ENCODE data around the gene TRIP13. TPM values are rescaled to one million over a fixed set of nuclear protein-coding genes. Genes with fewer than 3 reads are reported as not detected.

Gene TRIP13
- total and polyA plus RNA-seq, 10 donors, result 1.0 to 5.4 (median 2.4) TPM

DNA sequence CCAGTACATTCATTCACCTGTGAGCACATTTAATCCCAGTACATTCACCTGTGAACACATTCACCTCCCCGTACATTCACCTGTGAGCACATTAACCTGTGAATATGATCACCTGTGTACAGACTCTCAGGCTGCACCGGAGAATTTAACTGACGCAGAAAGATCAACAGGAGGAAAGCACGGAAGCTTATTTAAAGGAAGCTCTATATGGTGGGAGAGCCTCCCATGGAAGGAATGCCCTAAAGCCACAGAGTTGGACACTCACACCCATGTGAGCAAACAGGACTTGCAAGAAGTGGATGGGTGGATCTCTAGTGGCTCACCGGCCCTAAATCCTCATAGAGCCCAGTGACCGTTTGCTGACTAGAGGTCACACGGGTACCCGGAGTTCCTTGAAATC lies 38.2 kb downstream of the TRIP13 start:
- Histone ChIP-seq H3K27me3 (replicated peaks in 1 of 7) (peaks cover 0 to 26% (median 15%) of the 10 kb centered on the region in 7 donors), H3K4me1 (peaks cover 0 to 15% (median 9%) of the 10 kb centered on the region in 6 donors), H3K9me3 (no peaks in the 10 kb centered on the region), H3K4me3 (no peak overlapping the region), H3K36me3 (no peaks in the 10 kb centered on the region), H3K27ac (no peak overlapping the region)
- no peak for TF ChIP-seq POLR2A (IDR thresholded peaks at IDR 0.05)
- no peak for TF ChIP-seq POLR2AphosphoS5 (IDR thresholded peaks at IDR 0.05)
- TF ChIP-seq, protein P1, sequence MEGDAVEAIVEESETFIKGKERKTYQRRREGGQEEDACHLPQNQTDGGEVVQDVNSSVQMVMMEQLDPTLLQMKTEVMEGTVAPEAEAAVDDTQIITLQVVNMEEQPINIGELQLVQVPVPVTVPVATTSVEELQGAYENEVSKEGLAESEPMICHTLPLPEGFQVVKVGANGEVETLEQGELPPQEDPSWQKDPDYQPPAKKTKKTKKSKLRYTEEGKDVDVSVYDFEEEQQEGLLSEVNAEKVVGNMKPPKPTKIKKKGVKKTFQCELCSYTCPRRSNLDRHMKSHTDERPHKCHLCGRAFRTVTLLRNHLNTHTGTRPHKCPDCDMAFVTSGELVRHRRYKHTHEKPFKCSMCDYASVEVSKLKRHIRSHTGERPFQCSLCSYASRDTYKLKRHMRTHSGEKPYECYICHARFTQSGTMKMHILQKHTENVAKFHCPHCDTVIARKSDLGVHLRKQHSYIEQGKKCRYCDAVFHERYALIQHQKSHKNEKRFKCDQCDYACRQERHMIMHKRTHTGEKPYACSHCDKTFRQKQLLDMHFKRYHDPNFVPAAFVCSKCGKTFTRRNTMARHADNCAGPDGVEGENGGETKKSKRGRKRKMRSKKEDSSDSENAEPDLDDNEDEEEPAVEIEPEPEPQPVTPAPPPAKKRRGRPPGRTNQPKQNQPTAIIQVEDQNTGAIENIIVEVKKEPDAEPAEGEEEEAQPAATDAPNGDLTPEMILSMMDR (IDR thresholded peaks at IDR 0.05 in 8 of 11, conservative IDR thresholded peaks at IDR 0.05 in 3 of 11), result no peak
- intact Hi-C loops (cut with DNase I; ENCODE audit: low total_unique reads), result no loop called here
- 84 to 98% (median 88%) methylated on average over 8 of the region's 8 CpGs for WGBS, 5 donors
- no peak for DNase-seq

DNA sequence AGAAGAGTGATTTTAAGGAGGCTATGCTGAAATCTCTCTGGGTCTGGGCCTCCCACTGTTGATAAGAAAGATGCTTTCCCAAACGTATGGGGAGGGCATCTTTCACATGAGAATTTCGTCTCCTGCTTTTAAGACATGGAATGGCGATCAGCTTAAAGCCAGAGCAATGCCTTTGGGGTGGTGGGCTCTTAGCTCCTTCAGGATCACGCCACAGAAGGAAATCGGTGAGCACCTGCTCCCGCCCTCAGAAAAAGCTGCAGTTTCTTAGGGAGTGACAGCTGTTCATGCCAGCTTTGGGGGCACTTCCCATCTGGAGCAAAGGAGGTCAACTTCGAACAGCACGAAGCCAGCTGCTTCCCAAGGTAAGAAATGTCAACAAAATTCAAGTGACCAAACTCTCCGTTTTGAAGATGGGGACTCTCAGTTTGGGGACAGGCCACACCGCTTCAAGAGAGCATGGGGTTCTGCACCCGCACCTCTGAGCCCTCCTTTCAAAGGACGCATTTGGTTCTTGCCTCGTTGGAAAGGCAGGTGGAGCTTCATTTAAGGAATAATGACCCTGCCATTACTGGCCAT lies 39.0 kb downstream of the TRIP13 start:
- H3K27me3 ChIP-seq (replicated peaks in 1 of 7), result peaks cover 0 to 18% (median 7%) of the 10 kb centered on the region in 7 donors
- no peak overlapping the region for H3K4me3 ChIP-seq
- no peak for DNase-seq
- no peak overlapping the region for H3K27ac ChIP-seq
- no peaks in the 10 kb centered on the region for H3K36me3 ChIP-seq
- WGBS, 5 donors, result 83 to 89% (median 85%) methylated on average over 13 of the region's 13 CpGs
- intact Hi-C loops (cut with DNase I; ENCODE audit: low total_unique reads), result no loop called here
- TF ChIP-seq POLR2AphosphoS5 (IDR thresholded peaks at IDR 0.05), result no peak
- TF ChIP-seq, protein P1 (IDR thresholded peaks at IDR 0.05 in 8 of 11, conservative IDR thresholded peaks at IDR 0.05 in 3 of 11), result no peak
- H3K9me3 ChIP-seq, result no peaks in the 10 kb centered on the region
- peaks cover 0 to 7% (median 5%) of the 10 kb centered on the region in 6 donors for H3K4me1 ChIP-seq

GRCh38 chr5:932151-932627 lies 39.5 kb downstream of the TRIP13 start:
- Histone ChIP-seq H3K36me3 (no peaks in the 10 kb centered on the region), H3K27ac (peak overlapping the region in 3 of 8 donors; percentile 28 to 42 (median 29)), H3K4me1 (peaks cover 0 to 2% (median 0%) of the 10 kb centered on the region in 6 donors), H3K27me3 (replicated peaks in 1 of 7) (peaks cover 0 to 13% (median 2%) of the 10 kb centered on the region in 7 donors), H3K9me3 (no peaks in the 10 kb centered on the region), H3K4me3 (no peak overlapping the region)
- intact Hi-C loops (cut with DNase I; ENCODE audit: low total_unique reads), result no loop called here
- TF ChIP-seq POLR2A (IDR thresholded peaks at IDR 0.05) (no peak), POLR2AphosphoS5 (IDR thresholded peaks at IDR 0.05) (no peak)
- TF ChIP-seq, protein P1 (IDR thresholded peaks at IDR 0.05 in 8 of 11, conservative IDR thresholded peaks at IDR 0.05 in 3 of 11), result no peak
- WGBS, 5 donors, result 83 to 92% (median 88%) methylated on average over 7 to 8 of the region's 8 CpGs
- peak; percentile 67 for DNase-seq

DNA sequence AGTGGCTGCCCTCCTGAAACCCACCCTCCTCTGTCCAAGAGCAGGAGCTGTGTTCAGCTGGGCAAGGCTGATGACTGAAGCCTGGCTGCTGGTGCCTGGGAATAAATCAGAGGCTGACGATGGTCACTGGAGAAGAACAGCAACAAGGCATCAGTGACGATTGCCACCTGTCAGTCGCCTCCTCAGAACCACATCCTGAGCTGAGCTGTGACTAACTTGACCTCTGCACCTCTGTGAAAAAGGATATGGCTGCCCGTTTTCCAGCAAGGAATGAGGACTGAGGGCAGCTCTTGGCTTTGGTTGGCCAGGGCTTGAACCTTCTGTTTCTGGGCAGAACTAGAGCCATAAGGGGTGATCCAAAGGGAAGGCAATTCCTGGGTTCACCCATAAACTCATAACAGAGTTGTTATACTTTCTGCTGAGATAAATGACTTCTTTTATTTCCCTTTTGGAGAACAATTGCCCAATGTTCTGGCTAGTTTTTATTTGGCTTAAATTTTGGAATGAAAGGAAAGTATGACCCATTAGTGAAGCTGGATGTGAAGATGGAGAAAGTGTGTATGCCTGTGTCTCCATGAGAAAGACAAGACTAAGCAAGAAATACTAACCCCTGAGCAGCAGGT lies 40.1 kb downstream of the TRIP13 start:
- intact Hi-C loops (cut with DNase I; ENCODE audit: low total_unique reads), result no loop called here
- H3K4me3 ChIP-seq, result no peak overlapping the region
- no peak for DNase-seq
- H3K4me1 ChIP-seq, result no peaks in the 10 kb centered on the region
- peaks cover 0 to 7% (median 0%) of the 10 kb centered on the region in 7 donors for H3K27me3 ChIP-seq (replicated peaks in 1 of 7)
- H3K9me3 ChIP-seq, result no peaks in the 10 kb centered on the region
- TF ChIP-seq, protein P1 (IDR thresholded peaks at IDR 0.05 in 8 of 11, conservative IDR thresholded peaks at IDR 0.05 in 3 of 11), result no peak
- TF ChIP-seq POLR2AphosphoS5 (IDR thresholded peaks at IDR 0.05) (no peak), POLR2A (IDR thresholded peaks at IDR 0.05) (no peak)
- no peaks in the 10 kb centered on the region for H3K36me3 ChIP-seq
- WGBS, 5 donors, result 45 to 59% (median 53%) methylated on average over 4 of the region's 4 CpGs
- peak overlapping the region in 3 of 8 donors; percentile 28 to 42 (median 29) for H3K27ac ChIP-seq

Measured in spleen (tissue), 11 donors.